H1 (cell line): ENCODE results near the gene CACNB4.

Experiments
- CEBPB ChIP-seq: IDR thresholded peaks from 2 replicates; pipeline ENCODE4 v1.6.1; 2012; ENCODE audit warnings: low read depth, low read length
- CTCF ChIP-seq, 3 experiments: IDR thresholded peaks; 1 replicate in 2 of 3; 2 replicates in 1 of 3; pipeline versions ENCODE4 v1.5.1 to v1.6.1; 2011; ENCODE audit warnings: low read length in 3 of 3, mild to moderate bottlenecking in 3 of 3, inconsistent platforms in 2 of 3, low read depth in 1 of 3, moderate library complexity in 1 of 3; ENCODE audit not compliant: insufficient read depth in 1 of 3; ENCODE audit errors: control extremely low read depth in 1 of 3
- EGR1 ChIP-seq: IDR thresholded peaks from 2 replicates; pipeline ENCODE4 v1.6.1; 2011; ENCODE audit warnings: low read depth, low read length, borderline replicate concordance
- KDM1A ChIP-seq: fragments of 200-600, 300-600 bp; sonication (generic); IDR thresholded peaks from 2 replicates; pipeline ENCODE4 v1.7.1; 2016; ENCODE audit warnings: mild to moderate bottlenecking, low read length, borderline replicate concordance
- POLR2A ChIP-seq, 2 experiments: IDR thresholded peaks; 1 replicate in 1 of 2; 2 replicates in 1 of 2; pipeline ENCODE4 v1.6.1; 2011; ENCODE audit warnings: low read depth in 2 of 2, low read length in 2 of 2, mild to moderate bottlenecking in 2 of 2; ENCODE audit errors: control extremely low read depth in 1 of 2
- POLR2AphosphoS5 ChIP-seq: IDR thresholded peaks from 2 replicates; pipeline ENCODE4 v1.6.1; 2011; ENCODE audit warnings: low read depth, low read length
- RFX5 ChIP-seq: IDR thresholded peaks from 2 replicates; pipeline ENCODE4 v1.6.1; 2011; ENCODE audit warnings: low read depth, low read length, improper control_type of control experiment, borderline replicate concordance
- SIX5 ChIP-seq: IDR thresholded peaks from 2 replicates; pipeline ENCODE4 v1.6.1; 2011; ENCODE audit warnings: mild to moderate bottlenecking, low read depth, low read length
- SUZ12 ChIP-seq: fragments of 200-600 bp; sonication (generic); IDR thresholded peaks from 2 replicates; pipeline ENCODE4 v1.6.1; 2012; ENCODE audit warnings: mild to moderate bottlenecking, inconsistent platforms, low read length, moderate library complexity, mixed read lengths

GRCh38 chr2:152098496-152099366 is at the start of gene CACNB4:
- TF ChIP-seq SUZ12 (no peak; the same call in 1 of the 2 replicates), RFX5 (no peak), KDM1A (no peak), SIX5 (no peak), CEBPB (no peak), POLR2A (IDR thresholded peaks at IDR 0.05; ENCODE audit: control extremely low read depth in 1 of 2, low read depth in 2 of 2, low read length in 2 of 2) (no peak; a peak in 1 of 3 replicates), POLR2AphosphoS5 (no peak), CTCF (IDR thresholded peaks at IDR 0.05; ENCODE audit: control extremely low read depth in 1 of 3, insufficient read depth in 1 of 3, low read depth in 1 of 3, low read length in 3 of 3) (no peak), EGR1 (peak; percentile 23; the same call in 1 of the 2 replicates)
